ENCODE results near the gene GPATCH11. TPM values are rescaled to one million over a fixed set of nuclear protein-coding genes. Genes with fewer than 3 reads are reported as not detected.

Gene GPATCH11
- total RNA-seq, 1 donor from 2014 or later: 13.0 TPM

DNA sequence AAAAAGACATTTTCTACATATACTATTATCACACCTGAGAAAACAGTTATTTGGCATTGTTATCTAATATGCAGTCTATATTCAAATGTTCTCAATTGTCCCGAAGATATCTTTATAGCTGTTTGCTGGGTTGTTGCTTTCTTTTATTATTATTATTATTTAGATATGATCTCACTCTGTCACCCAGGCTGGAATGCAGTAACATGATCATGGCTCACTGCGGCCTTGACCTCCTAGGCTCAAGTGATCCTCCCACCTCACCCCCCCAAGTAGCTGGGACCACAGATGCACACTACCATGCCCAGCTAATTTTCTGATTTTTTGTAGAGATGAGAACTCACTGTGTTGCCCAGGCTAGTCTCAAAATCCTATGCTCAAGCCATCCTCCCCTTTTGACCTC, 19.9 kb downstream of the GPATCH11 start:
- intact Hi-C loops (cut with micrococcal nuclease): no loop called here

DNA sequence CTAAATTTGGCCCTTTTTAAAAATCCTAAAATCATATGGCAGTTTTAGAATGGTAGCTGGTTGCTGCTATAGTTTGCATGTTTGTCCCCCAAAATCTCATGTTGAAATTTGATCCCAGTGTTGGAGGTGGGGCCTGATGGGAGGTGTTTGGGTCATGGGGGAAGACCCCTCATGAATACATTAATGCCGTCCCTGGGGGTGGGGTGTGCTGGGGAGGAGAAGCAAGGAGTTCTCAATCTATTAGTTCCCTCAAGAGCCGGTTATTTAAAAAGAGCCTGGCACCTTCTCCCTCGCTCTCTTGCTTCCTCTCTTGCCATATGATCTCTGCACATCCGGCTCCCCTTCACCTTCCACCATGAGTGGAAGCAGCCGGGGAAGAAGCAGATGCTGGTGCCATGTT, 20.8 kb downstream of the GPATCH11 start:
- intact Hi-C loops (cut with micrococcal nuclease): no loop called here

DNA sequence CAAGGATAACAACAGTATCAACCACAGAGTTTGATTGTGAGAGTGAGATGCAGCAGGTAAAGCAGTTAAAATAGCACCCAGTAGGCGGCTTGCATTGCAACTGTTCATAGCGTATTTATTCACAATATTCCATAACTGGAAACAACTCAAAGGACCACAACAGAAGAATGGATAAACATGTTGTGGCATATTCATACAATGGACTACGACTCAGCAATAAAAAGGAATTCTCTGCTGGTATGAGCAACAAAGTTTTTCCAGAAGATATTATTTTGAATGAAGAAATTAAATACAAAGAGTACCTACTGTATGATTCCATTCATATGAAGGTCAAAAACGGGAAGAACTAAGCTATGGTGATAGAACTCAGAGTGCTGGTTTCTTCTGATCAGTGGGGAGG, 25.2 kb downstream of the GPATCH11 start:
- intact Hi-C loops (cut with micrococcal nuclease): no loop called here

DNA sequence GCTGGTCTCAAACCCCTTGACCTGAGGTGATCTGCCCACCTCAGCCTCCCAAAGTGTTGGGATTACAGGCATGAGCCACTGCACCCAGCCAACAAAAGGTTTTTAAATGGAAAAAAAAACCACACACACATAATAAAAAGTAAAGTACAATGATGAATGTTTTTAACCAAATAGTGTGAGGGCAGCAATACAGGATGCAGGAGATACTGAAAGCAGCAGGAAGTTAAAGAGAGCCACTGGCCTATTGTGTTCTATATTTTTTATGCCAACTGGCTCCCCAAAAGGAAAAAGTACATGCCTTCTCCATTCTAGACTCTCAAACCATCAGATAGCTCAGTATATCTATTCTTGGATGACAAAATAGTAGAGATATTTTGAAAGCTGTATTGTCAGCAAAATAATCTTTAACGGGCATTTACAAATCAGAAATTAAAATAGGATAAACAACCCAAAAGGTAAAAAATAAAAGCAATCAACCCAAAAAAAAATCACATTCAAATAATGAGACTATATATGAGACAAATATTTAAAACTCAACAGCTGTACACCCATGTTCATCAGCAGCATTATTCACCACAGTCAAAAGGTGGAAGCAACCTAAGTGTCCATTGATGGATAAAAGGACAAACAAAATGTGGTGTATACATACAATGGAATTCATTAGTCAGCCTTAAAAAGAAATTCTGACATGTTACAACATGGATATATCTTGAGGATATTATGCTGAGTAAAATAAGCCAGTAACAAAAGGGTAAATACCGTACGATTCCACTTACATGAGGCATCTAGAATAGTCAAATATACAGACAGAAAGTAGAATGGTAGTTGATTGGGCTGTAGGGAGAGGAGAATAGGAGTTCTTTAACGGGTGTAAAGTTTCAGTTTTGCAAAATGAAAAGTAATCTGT, 26.2 kb downstream of the GPATCH11 start:
- intact Hi-C loops (cut with micrococcal nuclease): no loop called here

DNA sequence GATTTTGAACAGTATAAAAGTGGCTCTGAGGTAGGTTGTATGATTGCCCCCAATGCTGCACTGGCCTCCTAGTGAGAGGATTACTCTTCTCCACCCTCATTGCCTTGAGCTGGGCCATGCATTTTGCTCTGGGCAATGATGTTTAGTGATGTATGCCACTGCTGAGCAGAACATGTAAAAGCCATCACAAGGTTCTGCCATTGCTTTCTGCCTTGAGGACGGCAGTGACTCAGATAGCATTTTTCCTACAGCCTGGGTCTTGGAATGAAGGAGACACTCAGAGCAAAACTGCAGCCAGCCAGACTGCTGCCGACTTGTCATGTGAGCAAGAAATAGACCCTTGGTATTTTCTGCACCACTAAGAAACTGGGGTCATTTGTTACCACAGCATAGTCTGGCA, 27.6 kb downstream of the GPATCH11 start:
- intact Hi-C loops (cut with micrococcal nuclease): no loop called here

DNA sequence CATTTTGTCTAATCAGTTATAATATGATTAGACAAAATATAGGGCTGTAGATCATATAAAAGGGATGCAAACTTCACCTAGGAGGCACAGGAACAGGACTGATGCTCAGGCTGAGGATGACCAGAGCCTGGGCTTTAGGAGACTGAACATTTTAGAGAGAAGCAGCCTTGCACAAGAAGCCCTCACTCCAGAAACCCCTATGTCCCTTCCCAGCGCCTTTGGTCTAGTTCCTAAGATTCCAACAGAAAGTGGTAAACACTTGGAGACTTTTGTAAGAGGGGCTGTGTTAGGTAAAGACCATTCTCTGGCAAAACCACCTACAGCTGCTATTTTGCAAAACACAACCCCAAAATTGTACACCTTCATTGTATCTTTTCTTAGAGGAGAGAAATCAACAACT, 33.2 kb downstream of the GPATCH11 start:
- intact Hi-C loops (cut with micrococcal nuclease): no loop called here

DNA sequence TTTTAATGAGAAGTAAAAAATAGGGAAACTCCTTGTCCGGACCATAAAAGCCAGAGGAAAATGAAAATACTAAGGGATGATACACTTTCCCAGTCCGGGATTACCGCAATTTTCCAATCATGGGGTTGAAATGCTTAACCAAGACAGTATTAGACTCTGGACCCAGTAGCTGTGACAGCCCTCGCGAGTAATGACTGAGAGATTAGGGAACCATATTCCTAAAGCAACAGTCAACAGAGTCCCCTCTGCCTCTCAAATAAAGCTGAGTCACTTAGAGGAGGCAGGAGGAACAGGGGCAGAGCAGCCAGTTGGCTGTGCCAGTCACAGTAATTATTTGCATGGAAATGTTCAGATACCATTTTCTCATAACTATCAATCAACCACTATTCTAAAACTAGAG, 34.8 kb downstream of the GPATCH11 start:
- intact Hi-C loops (cut with micrococcal nuclease): no loop called here

DNA sequence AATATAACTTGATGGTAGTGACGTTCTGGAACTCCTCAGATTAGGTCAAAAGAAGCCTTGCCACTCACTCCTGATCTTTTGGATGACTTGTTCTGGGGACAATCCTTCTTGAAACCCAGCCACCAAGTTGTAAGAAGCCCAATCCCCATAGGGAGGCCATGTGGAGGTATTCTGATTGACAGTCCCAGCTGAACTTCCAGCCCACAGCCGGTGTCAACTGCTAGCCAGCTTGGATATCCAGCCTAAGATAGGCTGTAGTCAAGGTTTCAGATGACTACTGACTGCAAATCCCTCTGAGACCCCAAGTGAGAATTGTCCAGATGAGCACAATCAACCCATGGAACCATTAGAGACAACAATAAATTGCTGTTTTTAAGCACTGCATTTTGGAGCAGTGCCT, 41.1 kb downstream of the GPATCH11 start:
- intact Hi-C loops (cut with micrococcal nuclease): no loop called here

DNA sequence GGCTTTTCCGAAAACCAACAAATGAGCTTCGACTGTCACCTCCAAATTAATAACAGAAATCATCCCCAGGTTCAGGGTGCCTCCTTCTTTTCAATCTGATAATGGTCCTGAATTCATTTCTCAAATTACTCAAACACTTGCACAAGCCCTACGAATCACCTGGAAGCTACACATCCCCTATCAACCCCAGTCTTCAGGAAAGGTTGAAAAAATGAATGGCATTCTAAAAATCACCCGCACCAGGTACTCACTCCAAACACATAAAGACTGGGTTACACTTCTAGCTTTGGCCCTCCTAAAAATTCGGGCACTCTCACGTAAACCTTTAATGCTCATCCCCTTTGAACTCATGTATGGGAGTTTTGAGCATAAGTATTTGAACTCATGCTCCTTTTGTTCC, 48.6 kb downstream of the GPATCH11 start:
- intact Hi-C loops (cut with micrococcal nuclease): no loop called here

DNA sequence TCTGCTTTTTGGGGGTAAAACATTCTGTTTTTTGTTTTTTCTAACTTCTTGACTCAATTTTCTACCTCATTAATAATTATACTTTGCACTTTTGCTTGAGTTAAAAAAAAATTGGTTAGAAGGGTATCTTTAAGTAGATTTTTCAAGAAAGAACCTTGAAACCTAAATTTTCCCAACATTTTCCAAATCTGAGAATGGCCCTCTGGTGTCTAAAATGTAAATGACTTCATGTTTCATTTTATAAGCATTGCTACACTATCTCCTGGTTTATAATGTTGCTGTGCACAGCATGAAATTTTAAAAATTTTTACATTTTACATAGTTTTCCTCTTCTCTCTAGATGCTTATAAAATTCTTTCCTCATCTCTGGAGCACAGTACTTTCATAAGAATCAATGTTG, 58.2 kb downstream of the GPATCH11 start:
- intact Hi-C loops (cut with micrococcal nuclease): no loop called here

DNA sequence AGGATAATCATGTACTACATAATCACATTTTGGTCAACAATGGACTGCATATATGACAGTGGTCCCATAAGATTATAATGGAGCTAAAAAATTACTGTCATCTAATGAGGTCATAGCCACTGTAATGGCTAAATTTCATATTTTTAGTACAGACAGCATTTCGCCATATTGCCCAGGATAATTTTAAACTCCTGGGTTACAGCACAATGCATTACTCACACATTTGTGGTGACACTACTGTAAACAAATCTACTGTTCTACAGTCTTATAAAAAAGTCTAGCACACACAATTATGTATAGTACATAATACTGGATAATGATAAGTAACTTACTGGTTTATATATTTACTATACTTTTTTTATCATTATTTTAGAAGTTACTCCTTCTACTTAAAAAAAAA, 59.7 kb downstream of the GPATCH11 start:
- intact Hi-C loops (cut with micrococcal nuclease): no loop called here

DNA sequence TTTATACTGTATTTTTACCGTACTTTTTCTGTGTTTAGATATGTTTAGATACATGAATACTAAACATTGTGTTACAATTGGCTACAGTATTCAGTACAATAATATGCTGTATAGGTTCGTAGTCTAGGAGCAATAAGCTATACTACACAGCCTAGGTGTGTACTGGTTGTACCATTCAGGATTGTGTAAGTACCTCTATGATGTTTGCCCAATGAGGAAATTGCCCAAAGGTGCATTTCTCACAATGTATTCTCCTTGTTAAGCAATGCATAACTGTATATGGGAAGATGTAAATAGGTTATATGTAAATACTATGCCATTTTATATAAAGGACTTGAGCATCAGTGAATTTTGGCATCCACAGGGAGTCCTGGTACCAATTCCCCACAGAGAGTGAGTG, 61.7 kb downstream of the GPATCH11 start:
- intact Hi-C loops (cut with micrococcal nuclease): no loop called here

DNA sequence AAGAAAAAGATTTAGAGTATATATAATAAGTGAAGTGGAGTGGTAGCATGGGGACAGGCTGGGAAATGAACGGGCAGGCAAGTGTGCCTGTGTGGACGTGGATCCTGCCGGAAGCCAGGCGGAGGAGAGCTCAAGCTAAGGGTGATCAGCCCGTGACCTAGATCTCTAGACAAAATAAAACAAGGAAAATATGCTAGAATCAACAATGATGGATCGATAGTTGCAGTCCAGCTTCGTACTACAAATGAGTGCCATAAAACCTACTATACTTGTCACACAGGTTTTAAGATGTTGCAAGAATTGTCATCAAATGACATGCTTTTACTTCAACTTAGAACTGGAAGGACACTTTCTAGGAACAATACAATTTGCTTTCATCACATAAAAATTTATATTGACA, 64.0 kb downstream of the GPATCH11 start:
- intact Hi-C loops (cut with micrococcal nuclease): no loop called here

Other genes with a start within 250 kb of the GPATCH11 start
- gene STRN, start 118.0 kb upstream of the GPATCH11 start, total RNA-seq: 34.5 and 35.2 TPM in 2 replicates
- 22.1 and 23.4 TPM in 2 replicates for gene HEATR5B, start 146 bp upstream of the GPATCH11 start, total RNA-seq
- 56.5 and 59.0 TPM in 2 replicates for gene EIF2AK2, start 72.5 kb downstream of the GPATCH11 start, total RNA-seq
- not detected in 2 replicates for gene SULT6B1, start 104.2 kb downstream of the GPATCH11 start, total RNA-seq
- gene CEBPZOS, start 112.0 kb downstream of the GPATCH11 start, total RNA-seq: 34.9 and 38.9 TPM in 2 replicates
- 44.3 and 49.9 TPM in 2 replicates for gene CEBPZ, start 147.1 kb downstream of the GPATCH11 start, total RNA-seq
- 19.6 and 20.2 TPM in 2 replicates for gene NDUFAF7, start 147.1 kb downstream of the GPATCH11 start, total RNA-seq
- 11.1 TPM in 2 replicates for gene PRKD3, start 240.3 kb downstream of the GPATCH11 start, total RNA-seq

All from T-helper 2 cell treated with Interferon-gamma antibody and Interleukin-4, amounts not matched to agents 100 ng/mL and 5 ng/mL, for 36 hours (primary cell).